Gastroesophageal sphincter (tissue), 3 donors: ENCODE data around the gene PCBP3.

Experiments
- CTCF ChIP-seq, 4 experiments: fragments of 200-600 bp in 2 of 4; fragments of 450-650 bp in 2 of 4; sonication (generic) in 1 of 4; IDR thresholded peaks; one replicate each; pipeline ENCODE4 v1.5.1; 2017 to 2019; ENCODE audit warnings: antibody characterized with exemption in 4 of 4, mild to moderate bottlenecking in 2 of 4, moderate library complexity in 2 of 4
- POLR2A ChIP-seq, 2 donors: fragments of 450-650 bp; IDR thresholded peaks; one replicate each; pipeline ENCODE4 v1.6.1; 2017; ENCODE audit warnings: antibody characterized with exemption in 2 of 2, mild to moderate bottlenecking in 2 of 2, moderate library complexity in 1 of 2
- POLR2AphosphoS5 ChIP-seq: sonication (generic); formaldehyde crosslinking; IDR thresholded peaks from one replicate; pipeline ENCODE4 v1.6.1; 2017; ENCODE audit warnings: antibody characterized with exemption

DNA sequence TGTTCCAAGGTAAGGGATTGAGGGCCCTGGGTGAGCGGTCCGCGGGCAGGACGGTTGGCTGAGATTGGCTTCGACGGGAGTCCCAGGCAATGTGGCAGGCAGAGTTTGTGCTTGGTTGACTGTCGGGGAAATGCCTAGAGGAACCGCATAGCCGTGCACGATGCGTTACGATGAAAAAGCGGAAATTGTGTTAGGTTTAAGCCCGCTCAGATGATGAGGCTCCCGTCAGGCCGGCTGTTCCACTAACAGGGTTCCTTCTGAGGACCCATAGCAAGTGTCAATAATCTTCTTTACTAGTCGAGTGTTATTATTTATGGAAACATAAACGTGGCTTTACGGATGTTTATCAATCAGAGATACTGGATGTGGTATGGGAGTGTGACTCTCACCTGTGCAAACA lies 220.2 kb downstream of the PCBP3 start:
- TF ChIP-seq CTCF (IDR thresholded peaks at IDR 0.05): no peak
- no peak for TF ChIP-seq POLR2A (IDR thresholded peaks at IDR 0.05)
- TF ChIP-seq POLR2AphosphoS5: no peak
